GM19023 (cell line): ENCODE measurements around the gene HTR2B.
"Not testable (repeated sequence)": the region's sequence is repeated elsewhere in the genome, so short reads cannot be mapped to it uniquely, and the experiment has no call there.

Source experiments
- ATAC-seq: cut with Tn5 transposase; IDR thresholded peaks from one replicate; pipeline ENCODE4 v1.9.1; 2021; ENCODE audit warnings: mild to moderate bottlenecking, moderate library complexity; ENCODE audit not compliant: unreplicated experiment

HTR2B gene

GRCh38 chr2:231134910-231135655 is 10.2 kb upstream of the HTR2B start:
- ATAC-seq: no peak

GRCh38 chr2:231133365-231134099 is 8.7 kb upstream of the HTR2B start:
- no peak for ATAC-seq

GRCh38 chr2:231132129-231132528 is 7.3 kb upstream of the HTR2B start:
- no peak for ATAC-seq

GRCh38 chr2:231130336-231131056 is 5.7 kb upstream of the HTR2B start:
- no peak for ATAC-seq

GRCh38 chr2:231129216-231129615 is 4.4 kb upstream of the HTR2B start:
- no peak for ATAC-seq

- no peak for ATAC-seq
Measured at GRCh38 chr2:231128541-231128940, 3.7 kb upstream of the HTR2B start.

- no peak for ATAC-seq
Measured at GRCh38 chr2:231127936-231128335, 3.1 kb upstream of the HTR2B start.

- no peak for ATAC-seq
Measured at GRCh38 chr2:231127480-231127879, 2.6 kb upstream of the HTR2B start.

GRCh38 chr2:231126123-231126522 is 1.3 kb upstream of the HTR2B start:
- ATAC-seq: no peak

- ATAC-seq: no peak
Measured at GRCh38 chr2:231123362-231123898, 1.4 kb downstream of the HTR2B start.

- ATAC-seq: no peak
Measured at GRCh38 chr2:231118614-231118942, 6.3 kb downstream of the HTR2B start.

- ATAC-seq: no peak
Measured at GRCh38 chr2:231117922-231118613, 6.8 kb downstream of the HTR2B start.

GRCh38 chr2:231117148-231117547 is 7.7 kb downstream of the HTR2B start:
- ATAC-seq: no peak

GRCh38 chr2:231115651-231116050 is 9.2 kb downstream of the HTR2B start:
- ATAC-seq: no peak

GRCh38 chr2:231113489-231113888 is 11.4 kb downstream of the HTR2B start:
- ATAC-seq: no peak

GRCh38 chr2:231111987-231112386 is 12.9 kb downstream of the HTR2B start:
- no peak for ATAC-seq

GRCh38 chr2:231110551-231110950 is 14.3 kb downstream of the HTR2B start:
- ATAC-seq: no peak

GRCh38 chr2:231104115-231104713 is 20.6 kb downstream of the HTR2B start:
- peak; percentile 58 for ATAC-seq

GRCh38 chr2:231102772-231103171 is 22.1 kb downstream of the HTR2B start:
- ATAC-seq: no peak

- no peak for ATAC-seq
Measured at GRCh38 chr2:231100990-231101389, 23.9 kb downstream of the HTR2B start.

- ATAC-seq: not testable (repeated sequence)
Measured at GRCh38 chr2:231100321-231100720, 24.5 kb downstream of the HTR2B start.
